Fibroblast of upper back skin (primary cell): Measurements from ENCODE around the gene PHPT1.
"Not testable (repeated sequence)": the region's sequence is repeated elsewhere in the genome, so short reads cannot be mapped to it uniquely, and the experiment has no call there.

ENCODE experiments used
- DNase-seq: peaks from one replicate; pipeline ENCODE4 v3.0.0-alpha.2; 2013

Gene PHPT1

DNA sequence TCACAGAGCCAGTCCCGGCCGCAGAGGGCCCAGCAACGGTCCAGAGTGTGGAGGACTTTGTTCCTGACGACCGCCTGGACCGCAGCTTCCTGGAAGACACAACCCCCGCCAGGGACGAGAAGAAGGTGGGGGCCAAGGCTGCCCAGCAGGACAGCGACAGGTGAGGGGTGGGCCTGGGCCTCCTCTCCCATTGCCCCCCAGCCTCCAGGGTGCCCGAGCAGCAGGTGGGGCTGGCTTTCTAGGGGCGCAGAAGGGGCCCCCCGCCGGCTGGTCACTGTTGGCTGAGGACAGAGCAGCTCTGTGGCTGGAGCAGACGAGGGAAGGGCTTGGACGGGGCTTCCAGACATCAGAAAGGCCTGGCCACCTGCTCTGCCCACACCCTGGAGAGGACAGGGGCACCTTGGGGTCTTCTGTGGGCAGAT, 11.3 kb upstream of the PHPT1 start:
- DNase-seq = not testable (repeated sequence)

DNA sequence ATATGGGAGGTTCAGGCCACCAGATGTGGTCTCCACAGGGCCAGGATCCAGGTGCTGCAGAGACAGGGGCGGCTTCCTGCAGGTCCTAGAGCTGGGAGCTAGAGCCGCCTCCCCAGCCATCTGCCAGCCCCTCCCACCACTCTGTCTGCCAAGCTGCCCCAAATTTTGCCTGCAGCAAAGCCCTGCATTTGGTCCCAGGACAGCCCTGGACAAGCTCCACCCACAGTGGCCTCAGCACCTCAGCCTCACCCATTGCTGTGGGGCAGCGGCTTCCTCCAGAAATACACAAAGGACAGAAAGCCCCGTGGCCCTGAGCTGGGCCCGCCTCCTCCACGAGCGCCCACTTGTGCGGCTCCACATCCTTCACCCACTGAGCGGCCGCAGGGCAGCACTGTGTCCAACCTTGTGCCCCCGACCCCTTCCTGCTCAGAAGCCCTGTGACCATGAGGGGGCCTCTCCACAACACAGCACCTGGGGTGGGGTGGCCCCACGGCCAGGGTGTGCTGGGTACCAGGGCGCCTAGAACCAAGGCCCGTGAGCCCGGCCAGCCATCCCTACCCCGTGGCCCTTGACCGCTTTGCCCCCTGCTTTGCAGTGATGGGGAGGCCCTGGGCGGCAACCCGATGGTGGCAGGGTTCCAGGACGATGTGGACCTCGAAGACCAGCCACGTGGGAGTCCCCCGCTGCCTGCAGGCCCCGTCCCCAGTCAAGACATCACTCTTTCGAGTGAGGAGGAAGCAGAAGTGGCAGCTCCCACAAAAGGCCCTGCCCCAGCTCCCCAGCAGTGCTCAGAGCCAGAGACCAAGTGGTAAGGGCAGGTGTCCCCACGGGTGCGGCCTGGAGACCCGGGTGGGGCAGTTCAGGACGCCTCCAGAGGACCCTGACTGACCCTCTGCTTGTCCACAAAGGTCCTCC, 10.6 kb upstream of the PHPT1 start:
- no peak for DNase-seq

DNA sequence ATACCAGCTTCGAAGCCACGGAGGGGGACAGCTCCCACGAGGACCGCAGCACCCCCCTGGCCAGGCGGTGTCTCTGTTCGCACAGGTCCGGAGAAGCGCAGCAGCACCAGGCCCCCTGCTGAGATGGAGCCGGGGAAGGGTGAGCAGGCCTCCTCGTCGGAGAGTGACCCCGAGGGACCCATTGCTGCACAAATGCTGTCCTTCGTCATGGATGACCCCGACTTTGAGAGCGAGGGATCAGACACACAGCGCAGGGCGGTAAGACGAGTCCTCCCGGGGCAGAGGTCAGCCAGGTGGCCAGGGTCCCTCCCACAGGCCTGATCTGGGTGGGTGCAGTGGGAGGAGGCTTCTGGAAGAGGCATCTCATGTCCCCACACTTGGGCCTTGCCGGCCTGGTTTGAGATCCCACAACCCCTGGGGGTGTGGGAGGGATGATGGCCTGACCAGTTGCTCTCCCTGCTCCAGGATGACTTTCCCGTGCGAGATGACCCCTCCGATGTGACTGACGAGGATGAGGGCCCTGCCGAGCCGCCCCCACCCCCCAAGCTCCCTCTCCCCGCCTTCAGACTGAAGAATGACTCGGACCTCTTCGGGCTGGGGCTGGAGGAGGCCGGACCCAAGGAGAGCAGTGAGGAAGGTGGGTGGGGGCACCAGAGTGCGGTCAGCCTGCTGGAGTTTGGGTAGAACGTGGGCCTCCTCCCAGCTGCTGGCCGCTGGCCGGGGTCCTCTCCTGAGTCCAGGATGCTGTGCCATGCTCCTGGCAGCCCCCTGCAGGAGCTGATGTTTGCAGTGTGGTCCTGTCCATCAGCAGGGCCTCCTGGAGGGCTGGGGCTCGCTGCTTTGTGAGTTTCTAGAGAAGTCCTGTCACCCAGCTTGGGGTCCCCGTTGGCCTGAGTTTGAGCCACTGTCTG, 9.7 kb upstream of the PHPT1 start:
- no peak for DNase-seq

DNA sequence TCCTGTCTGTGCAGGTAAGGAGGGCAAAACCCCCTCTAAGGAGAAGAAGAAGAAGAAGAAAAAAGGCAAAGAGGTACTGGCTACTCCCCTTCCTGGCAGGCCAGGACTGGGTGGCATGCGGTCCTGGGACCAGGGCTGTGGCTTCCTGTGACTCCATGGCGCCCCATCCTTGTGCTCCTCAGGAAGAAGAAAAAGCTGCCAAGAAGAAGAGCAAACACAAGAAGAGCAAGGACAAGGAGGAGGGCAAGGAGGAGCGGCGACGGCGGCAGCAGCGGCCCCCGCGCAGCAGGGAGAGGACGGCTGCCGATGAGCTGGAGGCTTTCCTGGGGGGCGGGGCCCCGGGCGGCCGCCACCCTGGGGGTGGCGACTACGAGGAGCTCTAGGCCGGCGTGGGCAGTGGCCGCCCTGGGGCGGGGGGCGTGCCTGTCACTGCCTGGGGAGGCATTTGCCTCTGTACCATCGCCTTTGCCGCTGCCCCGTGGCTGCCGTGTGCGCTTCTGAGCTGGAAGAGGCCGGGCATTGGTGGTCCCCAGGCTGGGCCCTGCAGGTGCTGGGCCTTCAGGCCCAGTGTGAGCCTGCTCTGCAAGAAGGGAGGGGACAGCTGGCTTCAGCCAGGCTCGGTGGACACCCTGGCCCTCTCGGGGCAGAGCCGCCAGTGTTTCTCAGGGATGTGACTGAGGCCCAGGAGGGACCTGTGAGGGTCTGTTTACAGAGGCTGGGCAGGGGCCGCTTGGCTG, 8.9 kb upstream of the PHPT1 start:
- DNase-seq = no peak

DNA sequence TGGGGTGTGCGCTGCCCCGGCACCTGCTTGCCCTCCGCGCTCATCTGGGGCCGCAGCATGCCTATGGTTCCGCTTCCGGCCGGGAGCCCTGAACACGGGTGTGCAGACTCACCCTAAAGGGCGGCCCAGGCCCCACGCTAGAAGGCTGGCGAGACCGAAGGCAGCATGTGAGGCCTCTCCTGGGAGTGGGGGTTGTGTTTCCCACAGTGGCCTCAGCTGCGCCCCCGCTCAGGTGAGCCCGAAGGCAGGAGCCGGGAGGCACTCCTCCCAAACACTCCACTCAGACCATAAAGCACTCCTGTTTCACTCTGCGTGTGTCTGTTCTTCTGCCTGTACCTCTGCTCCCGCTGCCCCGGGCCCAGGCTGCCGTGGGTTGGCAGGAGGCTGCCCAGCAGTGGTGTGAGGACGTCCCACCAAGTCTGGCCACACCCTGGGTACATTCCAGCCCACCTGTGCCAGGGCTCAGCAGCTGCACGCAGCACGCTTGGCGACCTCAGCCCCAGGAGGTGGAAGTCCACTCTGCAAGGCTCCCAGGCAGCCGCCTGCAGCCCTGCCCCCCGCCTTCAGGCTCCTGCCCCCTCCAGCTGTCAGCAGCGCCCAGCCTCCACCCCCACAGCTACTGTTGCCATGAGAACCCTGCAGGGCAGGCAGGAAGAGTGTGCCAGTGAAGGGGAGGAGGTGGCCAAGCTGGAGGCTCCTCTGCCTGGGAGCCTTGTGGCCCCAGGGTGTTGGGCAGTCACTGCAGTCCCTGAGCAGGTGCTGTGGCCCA, 8.1 kb upstream of the PHPT1 start:
- DNase-seq = peak; percentile 53

- DNase-seq = not testable (repeated sequence)
Measured at GRCh38 chr9:136841646-136842379, 7.4 kb upstream of the PHPT1 start.

DNA sequence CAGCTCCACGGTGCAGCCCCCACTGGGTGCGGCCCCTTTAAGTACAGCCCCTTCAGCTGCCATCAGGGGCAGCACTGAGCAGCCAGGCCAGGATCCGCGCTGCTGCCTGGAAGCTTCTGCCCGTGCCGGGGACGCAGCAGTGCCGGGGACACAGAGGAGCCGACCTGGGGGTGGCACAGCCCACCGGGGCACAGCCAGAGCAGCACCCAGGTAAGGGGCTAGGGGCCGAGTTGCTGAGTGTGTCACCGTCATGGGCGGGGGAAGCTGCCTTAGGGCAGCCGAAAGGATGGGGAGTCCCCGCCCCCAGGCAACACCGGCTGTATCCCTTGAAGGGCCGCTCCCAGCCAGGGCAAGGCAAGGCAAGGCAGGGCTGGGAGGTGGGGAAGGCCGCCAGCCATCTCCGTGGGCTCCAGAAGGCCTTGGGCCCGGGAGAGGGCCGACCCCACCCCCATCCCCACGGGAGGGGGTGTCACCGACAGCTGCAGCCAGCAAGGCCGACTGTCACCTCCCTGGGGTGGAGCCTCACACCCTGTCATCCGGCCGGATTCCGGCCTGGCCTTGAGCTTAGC, 6.7 kb upstream of the PHPT1 start, which contains the start of gene AJM1:
TSS of gene AJM1 (plus strand) at position 99 of the 569 bp plus-strand sequence. CDS start 1,937 bp downstream, outside the sequence.
- peak; percentile 69 for DNase-seq

DNA sequence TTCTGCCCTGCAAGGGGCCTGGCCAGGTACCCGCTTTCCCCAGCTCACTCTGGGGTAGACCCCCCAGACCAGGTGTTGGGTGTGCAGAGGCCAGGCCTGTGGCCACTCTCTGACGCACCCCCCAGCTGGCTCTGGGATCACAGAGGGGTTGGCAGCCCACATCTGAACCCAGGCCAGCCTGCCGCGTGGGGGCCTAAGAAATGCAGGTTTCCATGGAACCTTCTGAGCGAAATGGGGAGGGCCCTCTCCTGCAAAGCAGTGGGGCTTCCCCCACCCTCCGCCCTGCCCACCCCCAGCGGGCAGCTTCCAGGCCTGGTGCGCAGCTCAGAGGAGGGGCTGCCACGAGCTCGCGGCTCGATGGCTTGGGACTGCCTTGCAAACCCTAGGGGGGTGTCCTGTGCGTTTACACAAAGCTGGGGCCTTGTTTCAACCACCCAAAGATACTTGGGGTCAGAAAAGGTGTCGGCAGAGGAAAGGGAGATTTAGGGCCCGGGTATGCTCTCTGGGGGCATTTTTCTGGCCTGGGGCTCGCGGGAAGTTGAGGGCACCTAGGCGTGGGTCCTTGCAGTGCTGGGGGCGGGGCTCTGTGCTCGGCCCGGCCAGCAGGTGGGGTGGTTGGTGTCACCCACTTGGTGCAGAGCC, 5.9 kb upstream of the PHPT1 start:
- DNase-seq = not testable (repeated sequence)

GRCh38 chr9:136843801-136844740, 5.1 kb upstream of the PHPT1 start:
- DNase-seq = not testable (repeated sequence)

DNA sequence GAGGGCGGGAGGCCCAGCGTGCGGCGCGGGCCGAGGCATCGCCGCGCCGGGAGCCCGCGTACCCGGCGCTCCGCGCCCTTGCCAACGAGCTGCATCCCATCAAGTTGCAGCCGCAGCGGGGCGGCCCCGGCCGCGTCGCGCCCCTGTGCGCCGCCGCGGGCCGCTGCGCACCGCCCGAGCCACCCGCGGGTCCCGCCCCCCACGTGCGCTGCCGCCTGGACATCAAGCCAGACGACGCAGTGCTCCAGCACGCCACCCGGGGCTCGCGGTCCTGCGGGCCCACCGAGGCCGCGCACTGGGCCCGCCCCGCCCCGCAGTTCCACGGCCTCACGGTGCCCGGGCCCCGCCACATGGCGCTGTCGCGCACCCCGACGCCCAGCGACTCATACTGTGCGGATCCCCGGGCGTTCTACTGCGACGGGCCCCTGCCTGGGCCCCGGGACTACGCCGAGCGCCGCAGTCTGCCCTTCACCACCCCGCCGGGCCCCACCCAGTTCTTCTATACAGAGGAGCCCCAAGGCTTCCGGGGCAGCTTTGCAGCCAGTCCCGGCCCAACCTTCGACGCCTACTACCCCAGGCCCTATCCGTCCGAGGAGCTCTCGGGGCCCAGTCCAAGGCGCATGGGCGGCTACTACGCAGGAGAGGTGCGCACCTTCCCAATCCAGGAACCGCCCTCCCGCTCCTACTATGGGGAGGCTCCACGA, 4.3 kb upstream of the PHPT1 start:
- DNase-seq = no peak

DNA sequence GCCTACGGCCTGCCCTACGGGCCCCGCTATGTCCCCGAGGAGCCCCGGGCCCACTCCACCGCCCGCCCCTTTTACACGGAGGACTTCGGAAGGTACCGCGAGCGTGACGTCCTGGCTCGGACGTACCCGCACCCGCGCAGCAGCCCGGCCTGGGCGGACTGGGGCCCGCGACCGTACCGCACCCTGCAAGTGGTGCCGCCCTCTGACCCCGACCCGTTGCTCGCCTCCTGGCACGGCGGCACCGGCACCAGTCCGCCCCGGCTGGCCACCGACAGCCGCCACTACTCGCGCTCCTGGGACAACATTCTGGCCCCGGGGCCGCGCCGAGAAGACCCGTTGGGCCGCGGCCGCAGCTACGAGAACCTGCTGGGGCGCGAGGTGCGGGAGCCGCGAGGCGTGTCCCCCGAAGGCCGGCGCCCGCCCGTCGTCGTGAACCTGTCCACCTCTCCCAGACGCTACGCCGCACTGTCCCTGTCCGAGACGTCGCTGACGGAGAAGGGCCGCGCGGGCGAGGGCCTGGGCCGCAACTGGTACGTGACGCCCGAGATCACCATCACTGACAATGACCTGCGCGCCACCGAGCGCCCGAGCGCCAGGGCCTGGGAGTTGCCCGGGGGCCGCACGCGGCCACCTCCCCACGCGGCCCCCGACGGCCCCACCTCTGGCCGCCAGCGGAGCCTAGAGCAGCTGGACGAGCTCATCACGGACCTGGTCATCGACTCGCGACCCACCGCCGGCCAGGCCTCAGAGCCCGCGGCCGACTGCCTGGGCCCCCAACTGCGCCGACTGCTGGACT, 3.5 kb upstream of the PHPT1 start:
- no peak for DNase-seq

DNA sequence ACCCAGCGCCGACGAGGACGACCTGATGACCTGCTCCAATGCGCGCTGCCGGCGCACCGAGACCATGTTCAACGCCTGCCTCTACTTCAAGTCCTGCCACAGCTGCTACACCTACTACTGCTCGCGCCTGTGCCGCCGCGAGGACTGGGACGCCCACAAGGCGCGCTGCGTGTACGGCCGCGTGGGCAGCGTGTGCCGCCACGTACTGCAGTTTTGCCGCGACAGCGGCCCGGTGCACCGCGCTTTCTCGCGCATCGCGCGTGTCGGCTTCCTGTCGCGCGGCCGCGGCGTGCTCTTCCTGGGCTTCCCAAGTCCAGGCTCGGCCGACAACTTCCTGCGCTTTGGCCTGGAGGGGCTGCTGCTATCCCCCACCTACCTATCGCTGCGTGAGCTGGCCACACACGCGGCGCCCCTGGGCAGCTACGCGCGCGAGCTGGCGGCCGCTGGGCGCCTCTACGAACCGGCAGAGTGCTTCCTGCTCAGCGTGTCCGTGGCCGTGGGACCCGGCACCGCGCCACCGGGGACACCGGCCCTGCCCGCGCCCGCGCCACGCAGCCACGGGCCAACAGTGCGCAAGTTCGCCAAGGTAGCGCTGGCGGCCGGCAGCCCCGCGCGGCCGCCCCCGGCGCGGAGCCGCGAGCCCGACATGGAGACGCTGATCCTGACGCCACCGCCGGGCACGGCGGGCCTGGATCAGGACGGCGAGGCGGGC, 2.7 kb upstream of the PHPT1 start:
- DNase-seq = no peak

DNA sequence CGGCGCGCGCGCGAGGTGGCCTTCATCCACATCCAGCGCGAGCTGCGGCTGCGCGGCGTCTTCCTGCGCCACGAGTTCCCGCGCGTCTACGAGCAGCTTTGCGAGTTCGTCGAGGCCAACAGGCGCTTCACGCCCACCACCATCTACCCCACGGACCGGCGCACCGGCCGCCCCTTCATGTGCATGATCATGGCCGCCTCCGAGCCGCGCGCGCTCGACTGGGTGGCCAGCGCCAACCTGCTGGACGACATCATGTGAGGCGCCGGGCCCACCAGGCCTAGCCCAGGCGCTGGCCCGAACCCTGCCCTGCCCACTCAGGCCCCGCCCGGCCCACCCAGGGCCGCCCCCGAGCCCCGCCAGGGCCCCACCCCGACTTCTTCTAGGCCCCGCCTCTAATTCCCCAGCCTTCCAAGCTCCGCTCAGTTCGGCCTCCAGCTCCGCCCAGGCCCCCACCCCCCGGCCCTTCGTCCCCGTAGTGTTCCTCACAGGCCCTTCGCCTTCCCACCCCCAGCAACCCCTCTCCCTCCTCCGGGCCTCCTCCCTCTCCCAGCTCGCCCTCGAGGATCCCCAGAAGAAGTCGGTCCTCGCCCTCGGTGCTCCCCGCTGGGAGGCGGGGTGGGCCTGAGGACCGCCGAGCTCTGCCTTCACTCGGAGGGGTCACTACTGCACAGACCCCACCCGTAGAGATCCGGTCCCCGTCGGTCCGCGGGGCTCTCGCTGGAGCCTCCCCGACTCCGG, 2.0 kb upstream of the PHPT1 start:
- peak; percentile 80 for DNase-seq

GRCh38 chr9:136847826-136848392, 1.3 kb upstream of the PHPT1 start:
- DNase-seq = peak; percentile 82

DNA sequence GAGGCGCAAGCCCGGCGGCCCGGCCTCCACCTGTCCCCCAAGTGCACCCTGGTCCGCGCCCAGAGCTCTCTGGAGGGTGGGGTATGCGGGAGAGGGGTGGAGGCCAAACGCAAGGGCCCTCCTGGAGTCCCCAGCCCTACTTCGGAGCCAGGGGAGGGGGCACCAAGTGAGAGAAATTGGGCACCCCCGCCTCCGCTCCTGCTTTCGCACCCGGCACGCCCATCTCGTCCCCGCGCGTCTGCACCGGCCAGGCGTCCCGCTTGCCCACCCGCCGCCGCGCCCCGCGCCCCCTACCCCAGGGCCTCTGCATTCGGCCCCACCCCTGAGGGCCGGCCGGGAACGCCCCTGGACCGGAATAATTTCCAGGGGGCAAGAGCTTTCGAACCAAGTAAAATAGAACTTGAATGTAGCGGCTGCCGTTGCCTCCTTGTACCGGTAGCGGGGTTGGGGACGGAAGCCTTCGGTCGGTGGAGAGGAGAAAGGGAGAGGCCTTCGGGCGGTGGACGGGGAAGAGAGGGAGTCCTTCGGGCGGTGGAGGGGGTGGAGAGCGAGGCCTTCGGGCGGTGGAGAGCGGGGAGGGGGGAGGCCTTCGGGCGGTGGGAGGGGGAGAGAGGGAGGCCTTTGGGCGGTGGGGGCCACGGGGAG, 694 bp upstream of the PHPT1 start:
- DNase-seq = no peak
